GM23248 (cell line): Measurements from ENCODE around the gene JMJD7. TPM values are rescaled to one million over a fixed set of nuclear protein-coding genes. Genes with fewer than 3 reads are reported as not detected.

ENCODE experiments used
- DNase-seq: peaks from one replicate; pipeline ENCODE4 v3.0.0-alpha.2; 2015
- H2AFZ ChIP-seq: fragments of 200-600 bp; sonication (generic); 2 replicates; pipeline ENCODE4 v1.6.1; 2016; ENCODE audit warnings: antibody characterized with exemption
- H3F3A ChIP-seq: fragments of 200-600 bp; sonication (generic); 2 replicates; pipeline ENCODE4 v1.6.1; 2016; ENCODE audit warnings: mild to moderate bottlenecking, antibody characterized with exemption, mixed run types; ENCODE audit not compliant: insufficient read depth
- H3K27ac ChIP-seq: fragments of 200-600 bp; sonication (generic); 2 replicates; pipeline ENCODE4 v1.5.1; 2016; ENCODE audit warnings: mild to moderate bottlenecking
- H3K27me3 ChIP-seq: fragments of 200-600 bp; sonication (generic); replicated peaks from 2 replicates; pipeline ENCODE4 v1.6.1; 2016; ENCODE audit warnings: mild to moderate bottlenecking; ENCODE audit not compliant: insufficient read depth
- H3K36me3 ChIP-seq: fragments of 200-600 bp; sonication (generic); 2 replicates; pipeline ENCODE4 v1.6.1; 2016; ENCODE audit warnings: low read depth, mild to moderate bottlenecking
- H3K4me1 ChIP-seq: fragments of 200-600 bp; sonication (generic); 2 replicates; pipeline ENCODE4 v1.6.1; 2016; ENCODE audit warnings: mild to moderate bottlenecking; ENCODE audit not compliant: insufficient read depth
- H3K4me2 ChIP-seq: fragments of 200-600 bp; sonication (generic); one replicate; pipeline ENCODE4 v1.6.1; 2016; ENCODE audit warnings: mild to moderate bottlenecking; ENCODE audit not compliant: unreplicated experiment
- H3K4me3 ChIP-seq: fragments of 200-600 bp; sonication (generic); 2 replicates; pipeline ENCODE4 v1.5.1; 2016; ENCODE audit warnings: mild to moderate bottlenecking
- H3K79me2 ChIP-seq: fragments of 200-600 bp; sonication (generic); 2 replicates; pipeline ENCODE4 v1.6.1; 2016; ENCODE audit warnings: mild to moderate bottlenecking; ENCODE audit not compliant: insufficient read depth
- H3K9ac ChIP-seq: fragments of 200-600 bp; sonication (generic); 2 replicates; pipeline ENCODE4 v1.6.1; 2016; ENCODE audit warnings: mild to moderate bottlenecking
- H3K9me2 ChIP-seq: fragments of 200-600 bp; sonication (generic); 2 replicates; pipeline ENCODE4 v1.6.1; 2016; ENCODE audit warnings: mixed run types, mild to moderate bottlenecking, moderate library complexity; ENCODE audit not compliant: insufficient read depth
- H3K9me3 ChIP-seq: fragments of 200-600 bp; sonication (generic); one replicate; pipeline ENCODE4 v1.6.1; 2017; ENCODE audit warnings: low read depth
- H4K20me1 ChIP-seq: fragments of 200-600 bp; sonication (generic); 2 replicates; pipeline ENCODE4 v1.6.0; 2016; ENCODE audit not compliant: insufficient read depth
- EZH2 ChIP-seq: fragments of 200-600 bp; sonication (generic); IDR thresholded peaks from 2 replicates; pipeline ENCODE4 v1.6.1; 2018; ENCODE audit warnings: antibody characterized with exemption, mild to moderate bottlenecking; ENCODE audit not compliant: insufficient read depth, poor library complexity, severe bottlenecking
- EZH2phosphoT487 ChIP-seq: fragments of 200-600 bp; sonication (generic); IDR thresholded peaks from 2 replicates; pipeline ENCODE4 v1.6.1; 2018; ENCODE audit warnings: antibody characterized with exemption, moderate library complexity, mild to moderate bottlenecking, low read depth; ENCODE audit not compliant: insufficient read depth
- WGBS, 2 experiments: methylation state at CpG; one replicate each; pipeline ENCODE4 v1.1.6; 2015 to 2017; ENCODE audit warnings: low lambda C conversion rate in 2 of 2, low coverage in 1 of 2; ENCODE audit errors: missing lambda C conversion rate in 2 of 2; 5-methylcytosine and 5-hydroxymethylcytosine counted together
- in situ Hi-C: fragments of 300-500 bp; cut with MboI; formaldehyde crosslinking; loops from 2 replicates; pipeline ENCODE4 v1.15.0; 2020
- polyA plus RNA-seq: library from polyadenylated mRNA; unstranded; fragments of >200 nt; fragmentation: Nextera tagmentation; extraction: Ambion mirVana; gene quantifications from 2 replicates; pipeline ENCODE4 v1.2.1, GENCODE V29; 2016
- total RNA-seq: library from RNA; depleted of rRNA; stranded (reverse); fragments of >200 nt; shearing (Covaris generic); gene quantifications from 2 replicates; pipeline ENCODE4 v1.2.3, GENCODE V29; 2014

The JMJD7 gene
- total and polyA plus RNA-seq, 2 experiments from 2014 or later, result 3.5 to 11.7 TPM

DNA sequence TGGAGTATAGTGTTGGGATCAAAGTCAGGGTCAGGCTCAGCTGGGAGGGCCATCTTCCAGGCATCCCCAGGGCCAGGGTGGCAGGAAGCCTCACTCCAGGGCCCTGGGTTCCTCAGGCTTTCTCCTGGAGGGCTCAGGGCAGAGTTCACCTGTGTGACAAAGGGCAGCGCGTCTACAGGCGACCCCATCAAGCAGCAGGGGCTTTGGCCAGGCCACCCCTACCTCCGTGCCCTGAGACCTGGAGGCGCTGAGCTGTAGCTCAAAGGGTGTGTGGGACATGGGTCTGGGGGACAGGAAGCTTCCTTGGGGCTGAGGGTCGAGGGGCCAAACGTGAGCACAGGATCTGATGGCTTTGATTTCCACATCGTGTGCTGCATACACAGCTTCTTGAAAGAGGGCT, 53.2 kb downstream of the JMJD7 start:
- DNase-seq, result no peak

GRCh38 chr15:41881550-41881919, 53.6 kb downstream of the JMJD7 start:
- Histone ChIP-seq H3K4me1 (no peaks in the 10 kb centered on the region), H3K79me2 (no peaks in the 10 kb centered on the region), H3K9ac (no peak overlapping the region), H3K9me3 (no peaks in the 10 kb centered on the region), H3K4me3 (no peak overlapping the region), H3K27me3 (no peaks in the 10 kb centered on the region), H3K4me2 (no peak overlapping the region), H2AFZ (no peak overlapping the region), H3K27ac (no peak overlapping the region), H4K20me1 (no peaks in the 10 kb centered on the region), H3K36me3 (no peaks in the 10 kb centered on the region), H3K9me2 (no peaks in the 10 kb centered on the region), H3F3A (no peaks in the 10 kb centered on the region)
- WGBS, 2 experiments, result 28 to 31% methylated on average over 5 to 10 of the region's 10 CpGs
- TF ChIP-seq EZH2phosphoT487 (no peak), EZH2 (no peak)
- in situ Hi-C loops, result no loop called here
- peak; percentile 34 for DNase-seq

More for the DNA sequence above, 53.2 kb downstream of the JMJD7 start:
- WGBS, 2 experiments, result 86 to 89% methylated on average over 8 of the region's 8 CpGs
- H3K9ac ChIP-seq, result no peak overlapping the region
- no peaks in the 10 kb centered on the region for H3K9me3 ChIP-seq
- no peak overlapping the region for H3K27ac ChIP-seq
- no peaks in the 10 kb centered on the region for H3K79me2 ChIP-seq
- no peak overlapping the region for H3K4me2 ChIP-seq
- H3K27me3 ChIP-seq, result no peaks in the 10 kb centered on the region
- H3K4me3 ChIP-seq, result no peak overlapping the region
- H3F3A ChIP-seq, result no peaks in the 10 kb centered on the region
- H3K4me1 ChIP-seq, result no peaks in the 10 kb centered on the region
- no peak overlapping the region for H2AFZ ChIP-seq
- H3K36me3 ChIP-seq, result no peaks in the 10 kb centered on the region
- no peaks in the 10 kb centered on the region for H4K20me1 ChIP-seq
- no peaks in the 10 kb centered on the region for H3K9me2 ChIP-seq
- in situ Hi-C loops, result no loop called here
- TF ChIP-seq EZH2 (no peak), EZH2phosphoT487 (no peak)

DNA sequence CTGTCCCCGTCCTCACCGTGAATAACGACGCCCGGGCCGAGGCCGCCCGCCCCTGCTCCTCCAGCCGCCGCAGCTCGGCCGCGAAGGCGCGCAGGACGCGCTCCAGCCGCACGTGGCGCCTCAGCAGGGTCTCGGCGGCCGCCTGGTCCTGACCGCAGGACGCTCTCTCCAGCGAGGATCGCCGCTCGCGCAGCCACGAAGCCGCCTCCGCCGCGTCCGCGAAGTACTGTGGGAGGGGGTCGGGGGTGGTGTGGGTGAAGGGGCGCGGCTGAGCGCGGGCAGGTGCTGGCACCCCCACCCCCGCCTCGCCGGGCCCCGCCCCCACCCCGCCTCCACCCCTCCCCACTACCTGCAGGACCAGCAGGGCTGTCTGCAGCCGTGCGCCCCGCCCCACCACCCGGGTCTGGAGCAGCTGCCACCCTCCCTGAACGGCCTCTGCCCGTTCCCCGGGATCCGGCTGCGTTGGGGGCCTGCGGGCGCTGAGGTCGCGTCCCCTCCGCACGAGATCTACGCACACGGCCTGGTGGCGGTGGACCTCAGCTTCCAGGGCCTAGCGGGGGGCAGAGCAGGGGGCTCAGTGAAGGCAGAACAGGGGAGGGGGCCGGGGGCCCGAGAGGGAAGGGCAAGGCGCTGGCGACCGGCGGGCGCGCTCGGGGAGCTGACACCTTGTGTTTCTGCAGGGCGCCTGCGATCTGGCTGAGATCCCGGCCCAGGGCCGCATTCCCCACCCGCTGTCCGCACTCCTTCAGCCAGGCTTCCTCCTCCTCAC, 54.2 kb downstream of the JMJD7 start:
- 31 to 34% methylated on average over 25 to 64 of the region's 81 CpGs for WGBS, 2 experiments
- TF ChIP-seq EZH2phosphoT487 (no peak), EZH2 (no peak)
- H3K9me2 ChIP-seq, result no peaks in the 10 kb centered on the region
- H3K79me2 ChIP-seq, result no peaks in the 10 kb centered on the region
- H4K20me1 ChIP-seq, result no peaks in the 10 kb centered on the region
- H3K36me3 ChIP-seq, result no peaks in the 10 kb centered on the region
- H3K4me2 ChIP-seq, result no peak overlapping the region
- no peak overlapping the region for H3K9ac ChIP-seq
- no peak overlapping the region for H3K27ac ChIP-seq
- H3K27me3 ChIP-seq, result no peaks in the 10 kb centered on the region
- H3K9me3 ChIP-seq, result no peaks in the 10 kb centered on the region
- H2AFZ ChIP-seq, result no peak overlapping the region
- no peak overlapping the region for H3K4me3 ChIP-seq
- in situ Hi-C loops, result no loop called here
- DNase-seq, result no peak
- no peaks in the 10 kb centered on the region for H3K4me1 ChIP-seq
- no peaks in the 10 kb centered on the region for H3F3A ChIP-seq

GRCh38 chr15:41882689-41883483, 55.0 kb downstream of the JMJD7 start:
- no peaks in the 10 kb centered on the region for H3F3A ChIP-seq
- no peak overlapping the region for H3K27ac ChIP-seq
- H3K79me2 ChIP-seq, result no peaks in the 10 kb centered on the region
- H4K20me1 ChIP-seq, result no peaks in the 10 kb centered on the region
- TF ChIP-seq EZH2phosphoT487 (no peak), EZH2 (no peak)
- DNase-seq, result no peak
- 95 to 97% methylated on average over 14 of the region's 14 CpGs for WGBS, 2 experiments
- no peak overlapping the region for H3K4me3 ChIP-seq
- H3K4me1 ChIP-seq, result no peaks in the 10 kb centered on the region
- no peak overlapping the region for H3K9ac ChIP-seq
- no peak overlapping the region for H2AFZ ChIP-seq
- no peaks in the 10 kb centered on the region for H3K36me3 ChIP-seq
- in situ Hi-C loops, result no loop called here
- no peaks in the 10 kb centered on the region for H3K9me3 ChIP-seq
- H3K9me2 ChIP-seq, result no peaks in the 10 kb centered on the region
- H3K27me3 ChIP-seq, result no peaks in the 10 kb centered on the region
- no peak overlapping the region for H3K4me2 ChIP-seq
